Germinal center (tissue), 1 donor: Measurements from ENCODE around the gene TAF7L.
"Not testable (repeated sequence)": the region's sequence is repeated elsewhere in the genome, so short reads cannot be mapped to it uniquely, and the experiment has no call there.

ENCODE experiments used
- DNase-seq: peaks from one replicate; pipeline ENCODE4 v3.0.0; 2012; ENCODE audit warnings: mixed read lengths, low spot score

TAF7L gene, protein sequence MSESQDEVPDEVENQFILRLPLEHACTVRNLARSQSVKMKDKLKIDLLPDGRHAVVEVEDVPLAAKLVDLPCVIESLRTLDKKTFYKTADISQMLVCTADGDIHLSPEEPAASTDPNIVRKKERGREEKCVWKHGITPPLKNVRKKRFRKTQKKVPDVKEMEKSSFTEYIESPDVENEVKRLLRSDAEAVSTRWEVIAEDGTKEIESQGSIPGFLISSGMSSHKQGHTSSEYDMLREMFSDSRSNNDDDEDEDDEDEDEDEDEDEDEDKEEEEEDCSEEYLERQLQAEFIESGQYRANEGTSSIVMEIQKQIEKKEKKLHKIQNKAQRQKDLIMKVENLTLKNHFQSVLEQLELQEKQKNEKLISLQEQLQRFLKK

GRCh38 chrX:101290957-101291603 lies at the start of gene TAF7L:
Gene TAF7L, minus strand, starts transcription at chrX:101291334. Its CDS starts 3,791 bp downstream, at chrX:101287543.
- no peak for DNase-seq

DNA sequence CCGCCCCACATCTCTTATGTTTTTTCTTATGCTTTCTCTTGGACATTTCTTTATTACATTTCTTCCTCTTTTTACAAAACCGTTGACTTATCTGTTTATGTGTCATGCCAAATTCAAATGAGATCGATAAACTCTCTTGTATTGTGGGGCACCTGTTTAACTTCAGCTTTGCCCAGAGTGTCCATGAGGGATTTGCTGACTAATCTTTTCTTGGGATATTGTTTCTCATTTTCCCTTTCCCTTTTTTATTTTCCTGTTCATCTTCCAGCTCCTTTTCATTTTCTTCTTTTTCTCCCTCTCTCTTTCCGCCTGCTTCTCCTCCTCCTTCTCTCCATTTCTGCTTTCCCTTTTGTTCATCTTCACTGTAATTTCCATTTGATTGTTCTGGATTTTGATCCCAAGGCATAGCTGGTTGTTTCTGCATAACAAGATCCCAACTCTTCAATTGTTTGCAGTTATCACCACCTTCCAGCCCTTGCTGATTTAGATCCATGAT lies 46.7 kb upstream of the TAF7L start:
- DNase-seq, result no peak

DNA sequence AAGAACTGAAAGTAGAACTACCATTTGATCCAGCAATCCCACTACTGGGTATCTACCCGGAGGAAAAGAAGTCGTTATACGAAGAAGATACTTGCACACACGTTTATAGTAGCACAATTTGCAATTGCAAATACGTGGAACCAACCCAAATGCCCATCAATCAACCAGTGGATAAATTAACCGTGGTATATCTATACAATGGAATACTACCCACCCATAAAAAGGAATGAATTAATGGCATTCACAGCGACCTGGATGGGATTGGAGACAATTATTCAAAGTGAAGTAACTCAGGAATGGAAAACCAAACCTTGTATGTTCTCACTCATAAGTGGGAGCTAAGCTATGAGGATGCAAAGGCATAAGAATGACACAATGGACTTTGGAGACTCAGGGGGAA lies 43.2 kb upstream of the TAF7L start:
- DNase-seq, result not testable (repeated sequence)

DNA sequence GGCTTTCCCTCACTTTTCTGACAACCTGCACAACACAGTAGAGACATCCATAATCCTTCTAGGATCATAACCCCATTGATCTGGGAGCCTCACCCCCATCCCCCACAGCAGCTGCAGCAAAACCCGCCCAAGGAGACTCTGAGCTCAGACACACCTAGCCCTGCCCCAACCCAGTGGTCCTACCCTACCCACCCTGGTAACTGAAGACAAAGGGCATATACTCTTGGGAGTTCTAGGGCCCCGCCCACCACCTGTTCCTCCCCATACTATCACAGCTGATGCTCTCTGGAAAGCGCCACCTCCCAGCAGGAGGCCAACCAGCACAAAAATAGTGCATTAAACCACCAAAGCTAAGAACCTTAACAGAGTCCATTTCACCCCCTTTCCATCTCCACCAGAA lies 35.5 kb upstream of the TAF7L start:
- not testable (repeated sequence) for DNase-seq

- DNase-seq, result no peak
Measured at GRCh38 chrX:101303790-101304189, 12.7 kb upstream of the TAF7L start.

- not testable (repeated sequence) for DNase-seq
Measured at GRCh38 chrX:101295603-101296002, 4.5 kb upstream of the TAF7L start.

DNA sequence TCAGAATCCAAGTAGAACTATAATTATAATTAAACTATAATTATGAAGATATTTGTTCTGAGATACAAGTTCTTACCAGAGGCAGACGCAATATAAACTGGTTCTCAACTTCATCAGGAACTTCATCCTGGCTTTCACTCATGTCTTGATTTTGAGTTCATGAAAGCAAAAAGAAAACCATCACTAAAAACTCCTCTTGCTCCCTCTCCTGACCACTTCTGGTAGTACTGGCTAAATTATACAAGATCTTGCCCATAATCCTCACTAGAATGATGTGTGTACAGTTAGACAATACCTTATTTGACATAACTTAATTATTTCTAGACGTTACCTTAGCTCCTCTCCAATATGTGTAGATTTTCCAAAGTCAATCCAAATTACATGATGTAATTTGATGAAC lies 3.7 kb downstream of the TAF7L start:
- DNase-seq, result peak; percentile 2

- no peak for DNase-seq
Measured at GRCh38 chrX:101276238-101276637, 14.9 kb downstream of the TAF7L start.

GRCh38 chrX:101274198-101274597 lies 16.9 kb downstream of the TAF7L start:
- no peak for DNase-seq

GRCh38 chrX:101265869-101266428 lies 25.2 kb downstream of the TAF7L start:
- DNase-seq, result no peak

GRCh38 chrX:101263766-101264165 lies 27.4 kb downstream of the TAF7L start:
- DNase-seq, result no peak

- no peak for DNase-seq
Measured at GRCh38 chrX:101262590-101262989, 28.5 kb downstream of the TAF7L start.

- no peak for DNase-seq
Measured at GRCh38 chrX:101260435-101260834, 30.7 kb downstream of the TAF7L start.

DNA sequence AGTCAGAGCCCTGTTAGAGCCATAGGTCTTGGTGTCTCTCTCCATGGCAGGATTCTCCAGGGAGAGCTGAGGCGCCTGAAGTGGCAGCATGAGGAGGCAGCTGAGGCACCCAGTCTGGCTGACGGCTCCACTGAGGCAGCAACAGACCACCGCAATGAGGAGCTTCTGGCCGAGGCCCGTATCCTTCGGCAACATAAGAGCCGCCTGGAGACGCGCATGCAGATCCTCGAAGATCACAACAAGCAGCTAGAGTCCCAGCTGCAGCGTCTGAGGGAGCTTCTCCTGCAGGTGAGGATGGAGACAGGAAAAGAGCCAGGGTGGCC lies 32.9 kb downstream of the TAF7L start:
- no peak for DNase-seq

- no peak for DNase-seq
Measured at GRCh38 chrX:101257448-101258258, 33.5 kb downstream of the TAF7L start.

DNA sequence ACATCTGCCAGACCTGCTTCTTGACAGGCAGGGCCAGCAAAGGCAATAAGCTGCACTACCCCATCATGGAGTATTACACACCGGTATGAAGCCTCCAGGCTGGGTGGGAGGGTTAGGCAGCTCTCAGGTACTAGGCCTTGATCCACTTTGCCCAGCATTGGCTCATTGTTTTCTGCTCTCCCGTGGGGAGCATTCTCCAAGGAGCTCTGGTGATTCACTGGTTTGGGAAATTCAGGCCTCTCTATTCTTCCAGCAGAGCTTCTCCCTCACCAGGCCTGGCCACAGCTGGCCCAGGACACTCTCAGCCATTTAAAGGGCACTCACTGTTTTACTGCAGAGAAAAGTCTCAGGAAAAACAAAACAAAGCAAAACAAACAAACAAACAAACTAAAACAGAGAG lies 38.5 kb downstream of the TAF7L start:
- no peak for DNase-seq

DNA sequence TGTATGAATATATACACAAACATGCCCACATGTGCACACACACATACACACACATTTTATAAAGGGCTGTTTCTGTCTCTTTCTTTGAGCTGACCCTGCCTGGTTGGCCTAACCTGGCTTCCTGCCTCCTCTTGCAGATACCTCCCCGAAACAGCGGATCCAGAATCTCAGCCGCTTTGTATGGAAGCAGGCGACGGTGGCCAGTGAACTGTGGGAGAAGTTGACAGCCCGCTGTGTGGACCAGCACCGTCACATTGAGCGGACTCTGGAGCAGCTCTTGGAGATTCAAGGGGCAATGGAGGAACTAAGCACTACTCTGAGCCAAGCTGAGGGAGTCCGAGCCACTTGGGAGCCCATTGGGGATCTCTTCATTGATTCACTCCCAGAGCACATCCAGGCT lies 49.6 kb downstream of the TAF7L start:
- no peak for DNase-seq

DNA sequence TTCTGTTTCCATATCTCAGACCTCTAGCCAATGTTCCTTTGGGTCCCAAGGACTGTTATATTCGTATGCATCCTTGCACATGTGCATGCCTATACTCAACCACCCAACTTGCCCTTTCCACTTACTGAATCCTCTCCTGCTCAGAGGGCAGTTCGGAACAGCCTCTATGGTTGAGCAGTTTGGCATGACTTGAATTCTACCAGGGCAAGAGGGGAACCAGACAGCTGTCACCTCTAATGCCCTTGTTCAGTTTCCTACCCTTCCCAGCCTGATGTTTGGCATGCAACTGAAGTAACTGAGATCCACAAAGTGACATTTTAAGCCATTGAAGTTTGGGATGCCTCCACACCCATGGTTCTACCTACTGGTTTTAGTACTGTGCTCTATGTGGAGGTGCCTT lies 54.1 kb downstream of the TAF7L start:
- no peak for DNase-seq

- no peak for DNase-seq
Measured at GRCh38 chrX:101232316-101232715, 58.8 kb downstream of the TAF7L start.

DNA sequence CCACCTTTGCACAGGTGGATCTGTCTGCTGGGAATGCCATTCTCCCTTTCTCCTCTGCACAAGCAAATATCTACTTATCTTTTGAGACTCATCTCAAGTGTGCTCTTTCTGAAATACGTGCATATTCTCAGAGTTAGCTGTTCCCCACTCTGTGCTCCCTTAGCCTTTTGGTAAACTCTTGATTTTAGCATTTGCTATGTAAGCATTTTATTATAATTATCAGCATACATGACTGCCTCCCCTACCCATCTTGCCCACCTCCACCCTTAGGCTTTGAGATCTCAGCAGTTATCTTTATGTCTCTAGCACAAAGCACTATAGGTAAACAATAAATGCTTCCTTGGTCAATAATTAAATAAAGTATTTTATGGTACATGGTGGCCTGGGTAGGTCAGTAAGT lies 60.1 kb downstream of the TAF7L start:
- no peak for DNase-seq

GRCh38 chrX:101230636-101231035 lies 60.5 kb downstream of the TAF7L start:
- no peak for DNase-seq

DNA sequence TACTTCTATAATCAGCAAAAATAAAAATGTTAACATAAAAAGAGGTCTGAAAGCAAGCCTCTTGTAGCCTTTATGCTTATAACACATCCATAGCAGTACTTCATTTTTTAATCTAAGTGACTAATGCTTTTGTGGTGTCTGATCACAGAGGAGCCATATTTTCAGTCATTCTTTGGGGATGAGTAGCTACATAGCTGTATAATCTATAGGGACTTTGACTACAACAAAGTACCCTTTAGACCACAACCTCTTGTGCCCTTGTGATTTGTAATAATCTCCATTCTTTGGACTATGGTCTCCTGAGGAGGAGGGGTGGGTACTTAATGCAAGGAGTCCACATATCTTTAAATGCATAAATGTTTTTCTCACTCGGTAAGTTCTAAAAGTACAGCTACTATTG lies 62.0 kb downstream of the TAF7L start:
- DNase-seq, result no peak
